ENCODE data around the gene ABCA2. TPM values are rescaled to one million over a fixed set of nuclear protein-coding genes. Genes with fewer than 3 reads are reported as not detected.
A peak's percentile ranks its signal among the peaks of the same experiment; 100 is the strongest.

ABCA2 gene
- total and polyA plus RNA-seq, 4 donors: 2.9 to 15.2 (median 12.3) TPM

- TF ChIP-seq, protein P1, sequence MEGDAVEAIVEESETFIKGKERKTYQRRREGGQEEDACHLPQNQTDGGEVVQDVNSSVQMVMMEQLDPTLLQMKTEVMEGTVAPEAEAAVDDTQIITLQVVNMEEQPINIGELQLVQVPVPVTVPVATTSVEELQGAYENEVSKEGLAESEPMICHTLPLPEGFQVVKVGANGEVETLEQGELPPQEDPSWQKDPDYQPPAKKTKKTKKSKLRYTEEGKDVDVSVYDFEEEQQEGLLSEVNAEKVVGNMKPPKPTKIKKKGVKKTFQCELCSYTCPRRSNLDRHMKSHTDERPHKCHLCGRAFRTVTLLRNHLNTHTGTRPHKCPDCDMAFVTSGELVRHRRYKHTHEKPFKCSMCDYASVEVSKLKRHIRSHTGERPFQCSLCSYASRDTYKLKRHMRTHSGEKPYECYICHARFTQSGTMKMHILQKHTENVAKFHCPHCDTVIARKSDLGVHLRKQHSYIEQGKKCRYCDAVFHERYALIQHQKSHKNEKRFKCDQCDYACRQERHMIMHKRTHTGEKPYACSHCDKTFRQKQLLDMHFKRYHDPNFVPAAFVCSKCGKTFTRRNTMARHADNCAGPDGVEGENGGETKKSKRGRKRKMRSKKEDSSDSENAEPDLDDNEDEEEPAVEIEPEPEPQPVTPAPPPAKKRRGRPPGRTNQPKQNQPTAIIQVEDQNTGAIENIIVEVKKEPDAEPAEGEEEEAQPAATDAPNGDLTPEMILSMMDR (IDR thresholded peaks at IDR 0.05; ENCODE audit: low read depth, low read length, missing input control): no peak
- TF ChIP-seq RXRA (IDR thresholded peaks at IDR 0.05): peak; percentile 51 to 69
Measured at GRCh38 chr9:137021979-137022661, 5.9 kb downstream of the ABCA2 start (continued).

- Histone ChIP-seq H3K36me3 (ENCODE audit: control insufficient read depth in 4 of 4, insufficient read depth in 3 of 4, low read depth in 1 of 4, low read length in 3 of 4) (peaks cover 0 to 11% (median 4%) of the 10 kb centered on the region in 4 donors), H3K4me3 (ENCODE audit: low read depth in 1 of 3, low read length in 3 of 3) (no peak overlapping the region), H3K9me3 (ENCODE audit: control insufficient read depth in 4 of 4, low read length in 3 of 4) (no peaks in the 10 kb centered on the region), H3K9ac (ENCODE audit: low read depth in 1 of 2, low read length in 2 of 2) (no peak overlapping the region), H3K27me3 (ENCODE audit: control insufficient read depth in 4 of 4, insufficient read depth in 4 of 4, low read length in 3 of 4) (no peaks in the 10 kb centered on the region), H3K27ac (ENCODE audit: low read depth in 1 of 2, low read length in 2 of 2) (no peak overlapping the region), H3K4me1 (ENCODE audit: control insufficient read depth in 4 of 4, insufficient read depth in 4 of 4, low read length in 3 of 4) (peaks cover 20 to 43% (median 33%) of the 10 kb centered on the region in 4 donors)
- no peak for DNase-seq (ENCODE audit: low spot score)
- TF ChIP-seq HNF4G (IDR thresholded peaks at IDR 0.05) (no peak), YY1 (IDR thresholded peaks at IDR 0.05) (no peak), FOXA2 (IDR thresholded peaks at IDR 0.05) (no peak), GABPA (IDR thresholded peaks at IDR 0.05 in 1 of 2, conservative IDR thresholded peaks at IDR 0.05 in 1 of 2) (no peak), MAX (IDR thresholded peaks at IDR 0.05) (no peak)
- 89% methylated on average over 6 of the region's 6 CpGs for WGBS
Measured at GRCh38 chr9:137021568-137021978, 6.5 kb downstream of the ABCA2 start.

- peaks cover 2 to 16% (median 10%) of the 10 kb centered on the region in 4 donors for H3K36me3 ChIP-seq (ENCODE audit: control insufficient read depth in 4 of 4, insufficient read depth in 3 of 4, low read depth in 1 of 4, low read length in 3 of 4)
- no peak for DNase-seq (ENCODE audit: low spot score)
- H3K9ac ChIP-seq (ENCODE audit: low read depth in 1 of 2, low read length in 2 of 2): no peak overlapping the region
- H3K27ac ChIP-seq (ENCODE audit: low read depth in 1 of 2, low read length in 2 of 2): no peak overlapping the region
- no peak overlapping the region for H3K4me3 ChIP-seq (ENCODE audit: low read depth in 1 of 3, low read length in 3 of 3)
- 96% methylated on average over 32 of the region's 32 CpGs for WGBS
- peaks cover 14 to 37% (median 30%) of the 10 kb centered on the region in 4 donors for H3K4me1 ChIP-seq (ENCODE audit: control insufficient read depth in 4 of 4, insufficient read depth in 4 of 4, low read length in 3 of 4)
- H3K27me3 ChIP-seq (ENCODE audit: control insufficient read depth in 4 of 4, insufficient read depth in 4 of 4, low read length in 3 of 4): no peaks in the 10 kb centered on the region
- TF ChIP-seq REST (IDR thresholded peaks at IDR 0.05) (no peak), HNF4A (conservative IDR thresholded peaks at IDR 0.05) (no peak), GABPA (IDR thresholded peaks at IDR 0.05 in 1 of 2, conservative IDR thresholded peaks at IDR 0.05 in 1 of 2) (no peak), HNF4G (IDR thresholded peaks at IDR 0.05) (no peak), SP1 (IDR thresholded peaks at IDR 0.05) (no peak), YY1 (IDR thresholded peaks at IDR 0.05) (no peak), MAX (IDR thresholded peaks at IDR 0.05) (no peak), TAF1 (conservative IDR thresholded peaks at IDR 0.05) (no peak)
- TF ChIP-seq, protein P2, sequence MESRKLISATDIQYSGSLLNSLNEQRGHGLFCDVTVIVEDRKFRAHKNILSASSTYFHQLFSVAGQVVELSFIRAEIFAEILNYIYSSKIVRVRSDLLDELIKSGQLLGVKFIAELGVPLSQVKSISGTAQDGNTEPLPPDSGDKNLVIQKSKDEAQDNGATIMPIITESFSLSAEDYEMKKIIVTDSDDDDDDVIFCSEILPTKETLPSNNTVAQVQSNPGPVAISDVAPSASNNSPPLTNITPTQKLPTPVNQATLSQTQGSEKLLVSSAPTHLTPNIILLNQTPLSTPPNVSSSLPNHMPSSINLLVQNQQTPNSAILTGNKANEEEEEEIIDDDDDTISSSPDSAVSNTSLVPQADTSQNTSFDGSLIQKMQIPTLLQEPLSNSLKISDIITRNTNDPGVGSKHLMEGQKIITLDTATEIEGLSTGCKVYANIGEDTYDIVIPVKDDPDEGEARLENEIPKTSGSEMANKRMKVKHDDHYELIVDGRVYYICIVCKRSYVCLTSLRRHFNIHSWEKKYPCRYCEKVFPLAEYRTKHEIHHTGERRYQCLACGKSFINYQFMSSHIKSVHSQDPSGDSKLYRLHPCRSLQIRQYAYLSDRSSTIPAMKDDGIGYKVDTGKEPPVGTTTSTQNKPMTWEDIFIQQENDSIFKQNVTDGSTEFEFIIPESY (IDR thresholded peaks at IDR 0.05): no peak
- TF ChIP-seq, protein P3, sequence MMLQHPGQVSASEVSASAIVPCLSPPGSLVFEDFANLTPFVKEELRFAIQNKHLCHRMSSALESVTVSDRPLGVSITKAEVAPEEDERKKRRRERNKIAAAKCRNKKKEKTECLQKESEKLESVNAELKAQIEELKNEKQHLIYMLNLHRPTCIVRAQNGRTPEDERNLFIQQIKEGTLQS (IDR thresholded peaks at IDR 0.05): no peak
- no peaks in the 10 kb centered on the region for H3K9me3 ChIP-seq (ENCODE audit: control insufficient read depth in 4 of 4, low read length in 3 of 4)
Measured at GRCh38 chr9:137020771-137021567, 7.1 kb downstream of the ABCA2 start.

Measured in liver (tissue), 9 donors.